ACC112 (cell line): ENCODE results near the gene FAT4.

Experiments used
- H2AFZ ChIP-seq: fragments of 200-600 bp; sonication (generic); one replicate; pipeline ENCODE4 v1.6.0; 2017; ENCODE audit warnings: antibody characterized with exemption, low read length; ENCODE audit not compliant: unreplicated experiment
- H3K27ac ChIP-seq: fragments of 200-600 bp; sonication (generic); 2 replicates; pipeline ENCODE4 v1.5.1; 2014; ENCODE audit warnings: low read depth, mild to moderate bottlenecking, antibody characterized with exemption, low read length, moderate library complexity
- H3K27me3 ChIP-seq: fragments of 200-600 bp; sonication (generic); 2 replicates; pipeline ENCODE4 v1.6.1; 2014; ENCODE audit warnings: mild to moderate bottlenecking, antibody characterized with exemption, low read length, moderate library complexity, mixed read lengths; ENCODE audit not compliant: insufficient read depth
- H3K36me3 ChIP-seq: fragments of 200-600 bp; sonication (generic); 2 replicates; pipeline ENCODE4 v1.6.1; 2016; ENCODE audit warnings: mild to moderate bottlenecking, antibody characterized with exemption, low read length, moderate library complexity, mixed read lengths; ENCODE audit not compliant: insufficient read depth
- H3K4me1 ChIP-seq: fragments of 200-600 bp; sonication (generic); one replicate; pipeline ENCODE4 v1.6.1; 2016; ENCODE audit warnings: low read length, mixed read lengths; ENCODE audit not compliant: insufficient read depth, unreplicated experiment, control insufficient read depth
- H3K4me3 ChIP-seq: fragments of 200-600 bp; sonication (generic); 2 replicates; pipeline ENCODE4 v1.5.1; 2014; ENCODE audit warnings: mild to moderate bottlenecking, low read depth, low read length
- H3K79me2 ChIP-seq: fragments of 200-600 bp; sonication (generic); one replicate; pipeline ENCODE4 v1.6.0; 2016; ENCODE audit warnings: low read length; ENCODE audit not compliant: control insufficient read depth, unreplicated experiment, insufficient read depth

Gene FAT4

GRCh38 chr4:125314676-125315575 is at the start of gene FAT4:
FAT4 (plus strand) TSS chr4:125314955; CDS start chr4:125316412, 1,457 bp downstream.
- peak within 1 kb of the TSS; percentile 65 for H3K27ac ChIP-seq
- 0 out of 2 replicates have a peak, but pooled peaks cover 2% of the 10 kb centered on the region for H3K36me3 ChIP-seq
- H3K27me3 ChIP-seq: no peaks in the 10 kb centered on the region
- H2AFZ ChIP-seq: peak within 1 kb of the TSS; percentile 91
- H3K4me3 ChIP-seq: peak within 1 kb of the TSS; percentile 80
- peaks cover 29% of the 10 kb centered on the region for H3K4me1 ChIP-seq
- peaks cover 44% of the 10 kb centered on the region for H3K79me2 ChIP-seq

- Histone ChIP-seq H3K27ac (no peak overlapping the region), H3K79me2 (no peaks in the 10 kb centered on the region), H3K4me1 (peaks cover 26% of the 10 kb centered on the region), H2AFZ (no peak overlapping the region), H3K4me3 (no peak overlapping the region), H3K27me3 (no peaks in the 10 kb centered on the region), H3K36me3 (no peaks in the 10 kb centered on the region)
These were observed 48.9 kb upstream of the FAT4 start for GRCh38 chr4:125265846-125266245.

DNA sequence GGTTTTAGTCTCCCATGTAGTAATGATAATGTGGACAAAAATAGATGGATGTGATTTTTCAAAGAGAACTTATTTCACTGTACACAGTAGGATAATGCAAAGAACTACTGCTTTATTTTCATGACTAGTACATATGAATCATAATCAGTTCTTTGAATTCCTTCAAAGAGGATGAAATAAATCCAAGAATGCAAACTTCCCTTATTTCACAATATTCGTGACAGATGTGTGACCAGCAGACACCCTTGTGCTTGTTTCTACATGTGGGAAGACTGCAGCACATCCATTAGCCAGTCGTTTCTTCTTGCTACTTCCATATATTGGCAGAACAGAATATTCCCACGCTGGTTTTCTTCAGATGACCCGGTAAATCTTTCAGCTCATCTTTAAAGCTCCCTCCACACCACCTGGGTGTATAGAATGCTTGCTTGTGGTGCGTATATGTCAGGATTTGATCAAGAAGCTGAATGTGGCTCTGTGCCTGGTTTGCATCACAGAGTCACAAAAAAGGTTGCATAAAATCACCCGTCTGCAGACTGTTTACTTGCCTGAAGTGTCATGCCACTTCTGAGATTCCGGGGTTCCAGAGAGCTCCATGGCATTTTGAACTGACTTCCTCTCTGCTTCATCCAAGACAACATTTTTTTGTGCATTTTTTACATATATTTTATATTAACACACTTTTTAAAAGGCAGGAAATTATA is 47.7 kb upstream of the FAT4 start:
- peak overlapping the region; percentile 73 for H3K27ac ChIP-seq
- H3K4me1 ChIP-seq: peaks cover 26% of the 10 kb centered on the region
- H3K36me3 ChIP-seq: no peaks in the 10 kb centered on the region
- H3K27me3 ChIP-seq: no peaks in the 10 kb centered on the region
- H2AFZ ChIP-seq: peak overlapping the region; percentile 53
- H3K79me2 ChIP-seq: no peaks in the 10 kb centered on the region
- H3K4me3 ChIP-seq: peak overlapping the region; percentile 45; the same call in 1 of the 2 replicates

- no peaks in the 10 kb centered on the region for H3K36me3 ChIP-seq
- H3K4me3 ChIP-seq: no peak overlapping the region
- no peaks in the 10 kb centered on the region for H3K27me3 ChIP-seq
- peak overlapping the region; percentile 73; the same call in 1 of the 2 replicates for H3K27ac ChIP-seq
- H3K4me1 ChIP-seq: peaks cover 26% of the 10 kb centered on the region
- no peak overlapping the region for H2AFZ ChIP-seq
- H3K79me2 ChIP-seq: no peaks in the 10 kb centered on the region
These were observed 47.1 kb upstream of the FAT4 start for GRCh38 chr4:125267630-125268029.

DNA sequence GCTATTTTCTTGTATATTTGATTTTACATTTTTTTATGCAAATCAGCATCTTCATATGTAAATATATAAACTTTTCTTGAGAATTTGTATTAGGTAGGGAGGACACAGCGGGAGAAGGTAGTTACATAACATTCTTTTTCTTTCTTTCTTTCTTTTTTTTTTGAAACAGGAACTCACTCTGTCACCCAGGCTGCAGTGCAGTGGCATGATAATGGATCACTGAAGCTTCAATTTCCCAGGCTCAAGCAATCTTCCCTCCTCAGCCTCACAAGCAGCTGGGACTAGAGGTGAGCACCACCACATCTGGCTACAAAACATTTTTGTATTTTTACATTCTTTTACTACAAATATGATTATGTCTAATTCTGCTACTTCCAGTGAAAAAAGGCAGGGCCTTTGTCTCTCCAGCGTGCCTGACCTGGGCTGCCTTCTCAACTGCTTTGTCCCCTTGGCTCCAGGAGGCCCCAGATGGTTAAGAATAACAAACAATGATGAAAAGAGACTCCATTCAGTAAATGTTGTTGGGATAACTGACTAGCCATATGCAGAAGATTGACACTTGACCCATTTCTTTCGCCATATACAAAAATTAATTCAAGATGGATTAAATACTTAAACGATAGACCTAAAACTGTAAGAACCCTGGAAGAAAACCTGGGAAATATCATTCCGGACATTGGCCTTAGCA is 46.5 kb upstream of the FAT4 start:
- peak overlapping the region; percentile 73; the same call in 1 of the 2 replicates for H3K27ac ChIP-seq
- peaks cover 26% of the 10 kb centered on the region for H3K4me1 ChIP-seq
- H3K79me2 ChIP-seq: no peaks in the 10 kb centered on the region
- H3K36me3 ChIP-seq: no peaks in the 10 kb centered on the region
- H3K27me3 ChIP-seq: no peaks in the 10 kb centered on the region
- H3K4me3 ChIP-seq: no peak overlapping the region
- H2AFZ ChIP-seq: no peak overlapping the region

DNA sequence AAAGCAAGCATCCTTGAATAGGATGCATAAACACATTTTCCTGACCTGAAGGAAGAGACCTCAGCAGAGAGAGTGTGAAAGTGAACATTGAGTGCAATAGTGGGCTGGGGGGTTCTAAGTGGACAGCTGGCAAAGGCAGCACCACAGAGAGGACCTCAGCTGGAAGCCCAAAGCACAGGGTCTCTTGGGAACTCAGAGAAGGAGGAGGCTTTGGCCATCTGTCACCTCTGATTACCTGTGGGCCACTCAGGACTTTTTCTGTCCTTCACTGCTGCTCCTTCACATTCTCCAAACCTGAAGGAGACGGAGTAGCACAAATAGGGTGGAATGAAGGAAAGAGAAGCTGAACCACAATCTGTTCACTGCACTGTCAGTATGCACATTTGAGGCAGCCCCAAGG is 37.9 kb upstream of the FAT4 start:
- no peak overlapping the region for H3K27ac ChIP-seq
- no peak overlapping the region for H3K4me3 ChIP-seq
- H3K27me3 ChIP-seq: no peaks in the 10 kb centered on the region
- H3K36me3 ChIP-seq: no peaks in the 10 kb centered on the region
- no peaks in the 10 kb centered on the region for H3K4me1 ChIP-seq
- no peak overlapping the region for H2AFZ ChIP-seq
- H3K79me2 ChIP-seq: no peaks in the 10 kb centered on the region

DNA sequence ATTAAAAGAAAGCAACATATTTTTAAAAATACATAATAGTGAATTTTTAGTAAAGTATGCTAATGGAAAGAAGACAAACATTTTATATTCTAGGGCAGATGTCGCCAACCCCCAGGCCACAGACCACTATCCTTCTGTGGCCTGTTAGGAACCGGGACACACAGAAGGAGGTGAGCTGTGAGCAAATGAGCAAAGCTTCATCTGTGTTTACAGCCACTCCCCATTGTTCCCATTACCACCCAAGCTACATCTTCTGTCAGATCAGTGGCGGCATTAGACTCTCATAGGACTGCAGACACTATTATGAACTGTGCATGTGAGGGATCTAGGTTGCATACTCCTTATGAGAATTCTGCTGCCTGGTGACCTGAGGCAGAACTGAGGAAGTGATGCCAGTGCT is 37.0 kb upstream of the FAT4 start:
- H3K4me1 ChIP-seq: no peaks in the 10 kb centered on the region
- no peaks in the 10 kb centered on the region for H3K27me3 ChIP-seq
- H3K27ac ChIP-seq: no peak overlapping the region
- H3K36me3 ChIP-seq: no peaks in the 10 kb centered on the region
- no peak overlapping the region for H2AFZ ChIP-seq
- H3K79me2 ChIP-seq: no peaks in the 10 kb centered on the region
- H3K4me3 ChIP-seq: no peak overlapping the region

- no peak overlapping the region for H3K27ac ChIP-seq
- no peaks in the 10 kb centered on the region for H3K27me3 ChIP-seq
- H3K79me2 ChIP-seq: no peaks in the 10 kb centered on the region
- H3K36me3 ChIP-seq: no peaks in the 10 kb centered on the region
- no peaks in the 10 kb centered on the region for H3K4me1 ChIP-seq
- no peak overlapping the region for H2AFZ ChIP-seq
- H3K4me3 ChIP-seq: no peak overlapping the region
These were observed 33.8 kb upstream of the FAT4 start for GRCh38 chr4:125280892-125281403.

GRCh38 chr4:125283707-125284279 is 31.0 kb upstream of the FAT4 start:
- Histone ChIP-seq H3K36me3 (no peaks in the 10 kb centered on the region), H2AFZ (peak overlapping the region; percentile 70), H3K4me3 (no peak overlapping the region), H3K79me2 (no peaks in the 10 kb centered on the region), H3K4me1 (no peaks in the 10 kb centered on the region), H3K27ac (no peak overlapping the region), H3K27me3 (no peaks in the 10 kb centered on the region)

DNA sequence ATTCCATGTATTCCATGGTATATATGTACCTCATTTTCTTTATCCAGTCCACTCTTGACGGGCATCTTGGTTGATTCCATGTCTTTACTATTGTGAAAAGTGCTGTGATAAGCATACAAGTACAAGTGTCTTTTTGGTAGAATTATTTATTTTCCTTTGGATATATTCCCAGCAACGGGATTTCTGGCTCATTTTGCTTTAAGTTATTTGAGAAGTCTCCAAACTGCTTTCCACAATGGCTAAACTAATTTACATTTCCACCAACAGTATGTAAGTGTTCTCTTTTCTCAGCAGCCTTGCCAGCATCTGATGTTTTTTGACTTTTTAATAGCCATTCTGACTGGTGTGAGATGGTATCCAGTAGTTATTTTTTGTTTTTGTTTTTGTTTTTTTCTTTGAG is 17.6 kb upstream of the FAT4 start:
- Histone ChIP-seq H3K4me3 (no peak overlapping the region), H3K36me3 (no peaks in the 10 kb centered on the region), H3K27me3 (no peaks in the 10 kb centered on the region), H3K4me1 (no peaks in the 10 kb centered on the region), H3K27ac (no peak overlapping the region), H2AFZ (no peak overlapping the region), H3K79me2 (no peaks in the 10 kb centered on the region)
